HUDEP-2 (cell line): ENCODE results near the gene BTBD7.
A peak's percentile ranks its signal among the peaks of the same experiment; 100 is the strongest.
"Not testable (repeated sequence)": the region's sequence is repeated elsewhere in the genome, so short reads cannot be mapped to it uniquely, and the experiment has no call there.

ENCODE experiments used
- DNase-seq, 76 experiments: peaks; one replicate each; lab custom pipeline; 2025; ENCODE audit not compliant: unreplicated experiment in 76 of 76; lab: John Stamatoyannopoulos, UW

BTBD7 gene, protein sequence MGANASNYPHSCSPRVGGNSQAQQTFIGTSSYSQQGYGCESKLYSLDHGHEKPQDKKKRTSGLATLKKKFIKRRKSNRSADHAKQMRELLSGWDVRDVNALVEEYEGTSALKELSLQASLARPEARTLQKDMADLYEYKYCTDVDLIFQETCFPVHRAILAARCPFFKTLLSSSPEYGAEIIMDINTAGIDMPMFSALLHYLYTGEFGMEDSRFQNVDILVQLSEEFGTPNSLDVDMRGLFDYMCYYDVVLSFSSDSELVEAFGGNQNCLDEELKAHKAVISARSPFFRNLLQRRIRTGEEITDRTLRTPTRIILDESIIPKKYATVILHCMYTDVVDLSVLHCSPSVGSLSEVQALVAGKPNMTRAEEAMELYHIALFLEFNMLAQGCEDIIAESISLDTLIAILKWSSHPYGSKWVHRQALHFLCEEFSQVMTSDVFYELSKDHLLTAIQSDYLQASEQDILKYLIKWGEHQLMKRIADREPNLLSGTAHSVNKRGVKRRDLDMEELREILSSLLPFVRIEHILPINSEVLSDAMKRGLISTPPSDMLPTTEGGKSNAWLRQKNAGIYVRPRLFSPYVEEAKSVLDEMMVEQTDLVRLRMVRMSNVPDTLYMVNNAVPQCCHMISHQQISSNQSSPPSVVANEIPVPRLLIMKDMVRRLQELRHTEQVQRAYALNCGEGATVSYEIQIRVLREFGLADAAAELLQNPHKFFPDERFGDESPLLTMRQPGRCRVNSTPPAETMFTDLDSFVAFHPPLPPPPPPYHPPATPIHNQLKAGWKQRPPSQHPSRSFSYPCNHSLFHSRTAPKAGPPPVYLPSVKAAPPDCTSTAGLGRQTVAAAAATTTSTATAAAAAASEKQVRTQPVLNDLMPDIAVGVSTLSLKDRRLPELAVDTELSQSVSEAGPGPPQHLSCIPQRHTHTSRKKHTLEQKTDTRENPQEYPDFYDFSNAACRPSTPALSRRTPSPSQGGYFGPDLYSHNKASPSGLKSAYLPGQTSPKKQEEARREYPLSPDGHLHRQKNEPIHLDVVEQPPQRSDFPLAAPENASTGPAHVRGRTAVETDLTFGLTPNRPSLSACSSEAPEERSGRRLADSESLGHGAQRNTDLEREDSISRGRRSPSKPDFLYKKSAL

DNA sequence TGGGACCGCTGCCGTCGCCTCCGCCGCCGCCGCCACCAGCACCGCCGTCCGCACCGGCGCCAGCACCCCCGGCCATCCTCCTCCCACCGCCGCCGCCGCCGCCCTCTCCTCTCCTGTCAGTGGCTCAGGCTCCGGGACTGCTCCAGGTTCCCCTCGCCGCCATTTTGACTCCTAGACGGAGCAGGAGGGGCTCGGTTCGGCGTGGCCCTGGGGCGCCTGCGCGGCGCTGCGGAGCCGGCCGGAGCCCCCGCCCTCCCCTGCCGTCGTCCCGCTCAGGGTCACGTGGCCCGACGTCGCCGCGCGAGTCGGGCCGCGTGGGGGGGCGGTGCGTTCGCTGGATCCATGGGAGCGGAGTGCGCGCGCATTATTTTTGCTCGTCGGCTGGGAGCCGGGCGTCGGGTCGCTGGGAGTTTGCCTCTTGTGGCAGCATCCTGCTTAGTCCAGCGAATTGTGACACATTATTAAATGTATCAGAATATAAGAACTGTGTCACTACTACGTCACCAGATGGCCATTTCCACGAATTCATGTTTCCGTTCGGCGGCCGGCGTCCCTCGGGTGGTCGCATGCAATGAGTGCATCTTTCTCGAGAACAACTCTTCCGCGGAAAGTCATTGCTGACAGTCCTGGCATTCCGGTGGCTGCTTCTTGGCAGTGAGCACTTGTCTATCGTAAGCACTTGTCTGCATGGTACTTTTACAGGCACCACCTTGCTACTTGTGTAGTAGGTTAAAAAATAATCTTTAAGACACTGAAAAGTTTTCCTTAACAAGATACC is at the start of gene BTBD7:
BTBD7 (minus strand) TSS at position 184 of the 778 bp plus-strand sequence. CDS start 36,985 bp downstream, outside the sequence.
- DNase-seq = peak in 75 of 76 experiments; percentile 52 to 97 (median 91)

DNA sequence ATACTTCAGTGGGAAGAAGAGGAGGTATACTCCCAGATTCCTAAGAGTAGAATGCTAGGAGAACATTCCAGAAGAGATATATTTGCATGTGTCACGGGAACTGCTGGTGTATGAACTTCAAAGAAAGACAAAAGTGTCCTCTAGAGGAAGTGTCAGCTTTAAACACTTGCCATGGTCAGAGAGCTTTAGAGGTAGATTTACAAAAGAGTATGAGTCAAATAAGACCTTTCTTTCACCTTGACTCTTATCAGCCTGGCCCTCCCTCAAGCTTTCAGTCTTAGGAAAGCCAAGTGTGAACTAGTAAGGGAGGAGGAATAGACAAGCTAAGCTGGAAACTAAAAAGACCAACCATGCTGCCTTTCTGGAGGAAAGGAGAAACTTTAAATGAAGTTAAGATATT is 48.8 kb upstream of the BTBD7 start:
- no peak for DNase-seq

DNA sequence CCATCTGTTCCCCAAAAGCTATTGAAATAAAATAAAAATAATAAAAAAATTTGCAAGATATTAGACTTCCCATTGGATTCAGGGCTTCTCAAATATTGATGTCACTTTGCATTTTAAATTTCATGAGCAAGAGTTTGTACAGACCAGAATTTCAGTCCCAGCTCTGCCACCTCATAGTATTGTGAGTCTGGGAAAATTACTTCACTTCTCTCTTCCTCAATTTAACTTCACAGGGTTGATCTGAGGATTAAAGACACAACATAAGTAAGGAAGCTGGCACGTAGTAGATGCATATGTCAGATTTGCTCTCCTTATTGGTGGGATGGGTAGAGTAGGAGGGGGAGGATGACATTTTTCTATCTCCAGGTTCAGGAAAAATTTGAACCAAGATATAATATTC is 47.0 kb upstream of the BTBD7 start:
- no peak for DNase-seq

DNA sequence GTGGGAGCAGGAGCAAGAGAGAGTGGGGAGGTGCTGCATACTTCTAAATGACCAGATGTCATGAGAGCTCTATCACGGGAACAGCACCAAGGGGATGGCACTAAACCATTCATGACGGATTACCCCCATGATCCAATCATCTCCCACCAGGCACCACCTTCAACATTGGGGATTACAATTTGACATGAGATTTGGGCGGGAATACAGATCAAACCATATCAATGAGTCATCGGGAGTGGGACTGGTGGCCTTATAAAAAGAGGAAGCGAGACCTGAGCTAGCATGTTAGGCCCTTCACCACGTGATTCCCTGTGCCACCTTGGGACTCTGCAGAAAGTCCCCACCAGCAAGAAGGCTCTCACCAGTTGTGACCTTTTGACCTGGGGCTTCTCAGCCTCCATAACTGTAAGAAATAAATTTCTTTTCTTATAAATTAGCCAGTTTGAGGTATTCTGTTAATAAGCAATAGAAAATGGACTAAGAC is 42.9 kb upstream of the BTBD7 start:
- peak in 3 of 76 experiments; percentile 3 to 4 (median 4) for DNase-seq

DNA sequence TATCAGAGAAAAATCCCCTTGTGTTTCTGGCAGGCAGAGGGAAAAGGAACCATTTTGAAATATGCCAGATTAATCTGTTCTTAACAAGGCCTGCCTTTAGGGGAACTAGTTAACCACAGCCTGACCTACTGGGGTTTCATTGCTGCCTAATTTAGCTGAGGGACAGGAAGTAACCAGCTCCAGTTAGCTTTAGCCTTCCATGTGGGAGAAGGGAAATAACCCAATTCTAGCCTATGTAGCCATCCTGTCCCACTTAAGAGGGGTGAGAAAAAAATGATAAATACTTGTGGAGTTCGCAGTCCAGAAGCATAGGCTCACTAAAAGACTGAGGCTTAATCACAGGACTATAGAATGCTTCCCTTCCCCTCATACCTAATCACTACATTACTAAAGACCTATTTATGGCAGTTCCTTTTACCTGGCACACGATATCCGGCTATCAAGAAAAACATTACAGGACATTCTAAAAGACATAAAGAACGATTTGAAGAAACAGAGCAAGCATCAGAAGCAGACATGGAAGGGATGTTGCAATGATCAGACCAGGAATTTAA is 37.0 kb upstream of the BTBD7 start:
- DNase-seq = no peak

DNA sequence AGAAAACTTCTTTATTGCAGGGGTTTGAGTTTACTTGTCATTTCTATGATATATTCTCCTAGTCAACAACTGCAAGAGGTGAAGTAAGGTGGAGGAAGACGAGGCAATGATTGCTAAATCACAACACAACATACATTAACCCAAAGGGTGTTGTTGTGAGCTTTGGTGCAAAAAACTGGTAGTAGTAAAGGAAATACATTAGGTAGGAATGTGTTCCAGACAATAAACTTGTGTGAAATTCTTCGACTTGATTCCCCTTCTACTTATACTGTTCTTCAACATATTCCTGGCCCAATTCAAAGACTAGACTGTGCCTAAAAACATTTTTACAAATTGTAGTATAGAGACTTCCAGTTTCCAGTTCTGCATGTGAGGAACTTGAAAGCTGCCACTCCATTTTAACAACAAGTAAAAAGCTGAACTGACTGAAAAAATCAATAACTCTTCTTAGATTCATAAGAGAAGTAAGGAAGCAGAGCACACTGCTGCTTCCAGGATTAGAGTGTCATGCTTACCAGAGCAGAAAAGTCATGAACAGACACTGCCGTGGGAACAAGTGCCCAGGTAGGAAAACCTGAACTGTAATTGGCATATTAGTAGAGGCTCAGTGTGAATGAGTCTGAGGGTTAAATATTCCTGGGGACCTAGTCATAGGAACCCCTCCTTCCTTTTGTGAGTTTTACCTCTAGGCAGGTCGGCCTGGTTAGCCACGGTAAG is 36.3 kb upstream of the BTBD7 start:
- no peak for DNase-seq

DNA sequence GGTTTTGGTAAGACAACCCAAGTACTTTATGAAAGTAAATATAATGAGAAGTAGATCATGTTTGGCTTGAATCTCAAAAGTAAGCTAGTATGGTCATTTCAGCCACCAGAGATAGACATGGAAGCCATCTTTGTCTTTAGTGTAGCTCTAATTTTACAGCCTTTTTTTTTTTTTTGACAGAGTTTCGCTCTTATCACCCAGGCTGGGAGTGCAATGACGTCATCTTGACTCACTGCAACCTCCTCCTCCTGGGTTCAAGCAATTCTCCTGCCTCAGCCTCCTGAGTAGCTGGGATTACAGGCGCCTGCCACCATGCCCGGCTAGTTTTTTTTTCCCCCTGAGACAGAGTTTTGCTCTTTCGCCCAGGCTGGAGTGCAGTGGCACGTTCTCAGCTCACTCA is 22.0 kb upstream of the BTBD7 start:
- not testable (repeated sequence) for DNase-seq

DNA sequence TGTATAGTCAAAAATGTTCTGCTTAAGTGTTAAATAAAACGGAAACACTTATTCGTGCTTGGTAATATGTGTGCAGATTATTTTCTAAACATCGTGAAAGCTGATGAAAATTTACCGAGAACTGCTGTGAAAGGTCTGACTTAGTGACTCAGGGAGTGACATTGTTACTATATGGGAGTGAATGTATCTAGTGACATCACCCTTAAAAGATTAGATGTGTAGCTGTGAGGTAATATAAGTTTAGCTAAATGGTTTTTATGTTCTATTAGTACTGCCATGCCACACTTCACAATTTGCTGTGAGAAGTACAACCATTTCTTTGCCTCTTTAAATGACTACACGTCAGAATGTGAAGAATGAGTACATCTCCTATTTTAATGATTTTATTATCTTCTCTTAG is 15.5 kb upstream of the BTBD7 start:
- no peak for DNase-seq

DNA sequence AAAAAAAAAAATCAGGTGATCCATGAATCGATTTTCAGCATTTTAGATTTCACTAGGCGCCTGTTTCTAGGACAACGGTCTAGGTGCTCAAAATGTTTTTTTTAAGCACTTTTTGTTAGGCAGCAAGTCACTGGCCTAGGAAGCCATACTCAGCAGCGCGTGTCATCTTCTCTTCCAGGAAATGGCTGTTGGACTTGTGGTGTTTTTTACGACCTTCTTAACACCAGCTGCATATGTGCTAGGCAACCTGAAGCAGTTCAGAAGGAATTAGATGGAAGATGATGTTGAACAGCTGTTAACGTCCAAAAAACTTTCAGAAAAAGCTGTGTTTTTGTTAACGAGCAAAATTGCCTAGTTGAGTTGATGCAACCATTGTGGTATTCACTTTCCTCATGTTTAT is 15.0 kb upstream of the BTBD7 start:
- no peak for DNase-seq

DNA sequence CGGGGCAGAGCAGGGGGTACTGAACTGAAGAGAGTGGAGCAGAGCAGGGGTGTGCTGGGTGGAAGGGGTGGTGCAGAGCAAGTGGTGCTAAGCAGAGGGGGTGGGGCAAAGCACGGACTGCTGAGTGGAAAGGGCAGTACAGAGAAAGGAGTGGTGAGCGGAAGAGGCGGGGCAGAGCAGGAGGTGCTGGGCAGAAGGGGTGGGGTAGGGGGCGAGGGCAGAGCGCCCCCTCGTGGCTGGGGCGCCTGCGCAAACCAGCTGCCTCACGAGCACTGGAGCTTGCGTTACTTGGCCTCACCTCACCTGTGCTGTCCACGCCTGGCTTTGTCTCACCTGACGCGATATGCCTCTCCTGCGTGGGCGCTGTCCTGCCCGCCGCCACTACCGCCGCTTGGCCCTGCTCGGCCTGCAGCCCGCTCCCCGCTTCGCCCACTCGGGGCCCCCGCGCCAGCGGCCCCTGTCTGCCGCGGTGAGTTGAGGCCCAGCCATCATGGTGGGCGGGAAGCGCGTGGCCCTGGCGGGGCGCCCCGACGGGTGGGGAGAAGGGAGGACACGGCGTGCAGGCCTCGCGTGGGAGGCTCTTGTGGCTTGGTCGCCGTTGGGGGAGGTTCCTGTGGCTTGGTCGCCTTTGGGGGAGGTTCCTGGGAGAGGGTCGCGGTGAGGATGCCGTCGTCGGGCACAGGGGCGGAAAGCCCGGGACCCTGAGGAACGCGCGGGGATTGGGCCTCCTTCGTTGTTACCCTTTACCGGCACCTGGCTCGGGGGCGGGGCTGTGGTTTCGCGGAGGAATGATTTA is 14.3 kb upstream of the BTBD7 start, which contains the start of gene COX8C:
COX8C (plus strand) TSS at position 257 of the 796 bp plus-strand sequence; CDS start at position 344, 87 bp downstream.
- DNase-seq = peak in 7 of 76 experiments; percentile 4 to 21 (median 7)

DNA sequence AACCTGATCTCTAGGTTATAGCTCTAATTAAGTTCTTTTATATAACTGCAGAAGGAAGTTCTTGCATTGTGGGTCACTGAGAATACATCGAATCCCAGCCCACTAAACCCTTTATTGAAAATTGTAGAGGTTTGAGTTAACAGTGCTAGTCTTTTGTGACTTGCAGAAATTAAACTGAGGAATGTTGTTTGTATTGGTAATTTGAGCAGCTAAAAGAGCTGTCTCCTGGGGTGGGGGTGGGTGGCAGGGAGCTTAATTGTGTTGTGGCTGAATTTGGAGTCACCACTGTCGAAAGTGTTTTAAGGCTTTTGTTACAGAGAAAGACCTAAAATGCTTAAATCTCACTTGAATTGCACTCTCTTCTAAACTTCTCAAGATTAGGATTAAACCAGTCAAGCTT is 11.0 kb upstream of the BTBD7 start:
- no peak for DNase-seq

DNA sequence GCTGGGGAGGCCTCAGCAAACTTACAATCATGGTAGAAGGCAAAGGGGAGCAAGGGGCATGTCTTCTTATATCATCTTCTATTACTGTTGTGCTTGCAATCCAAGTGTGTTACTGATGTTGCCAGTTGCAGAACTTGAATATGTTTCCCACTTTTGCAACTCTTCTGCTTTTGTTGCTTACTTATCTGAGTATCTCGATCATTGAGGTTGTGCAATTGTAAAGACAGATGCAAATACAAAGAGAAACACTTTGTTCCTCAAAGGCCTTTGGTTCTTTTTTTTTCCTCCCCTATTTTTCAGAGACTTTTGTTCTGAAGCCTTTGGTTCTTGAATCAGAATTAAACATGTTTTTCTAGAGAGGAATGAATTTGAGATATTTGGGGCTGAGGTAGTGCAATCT is 10.4 kb upstream of the BTBD7 start:
- DNase-seq = no peak

DNA sequence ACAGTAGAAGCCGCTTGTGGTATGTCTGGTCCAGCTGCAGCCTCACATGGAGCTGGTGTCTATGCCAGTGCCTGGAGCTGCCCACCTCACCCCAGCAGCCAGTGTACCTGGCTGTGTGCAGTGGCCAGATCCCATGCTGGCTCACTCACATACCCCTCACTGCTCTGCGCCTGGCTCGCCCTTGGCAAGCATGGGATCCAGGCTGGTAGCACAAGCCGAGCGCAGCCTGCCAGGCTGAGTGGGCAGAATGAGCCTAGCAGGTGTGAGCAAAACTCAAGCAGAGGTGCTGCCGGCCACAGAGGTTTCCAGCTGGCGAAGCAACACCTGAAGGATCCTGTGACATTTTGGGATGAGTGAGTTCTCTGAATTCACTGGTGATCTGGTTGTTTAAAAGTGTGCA is 5.0 kb upstream of the BTBD7 start:
- DNase-seq = no peak

DNA sequence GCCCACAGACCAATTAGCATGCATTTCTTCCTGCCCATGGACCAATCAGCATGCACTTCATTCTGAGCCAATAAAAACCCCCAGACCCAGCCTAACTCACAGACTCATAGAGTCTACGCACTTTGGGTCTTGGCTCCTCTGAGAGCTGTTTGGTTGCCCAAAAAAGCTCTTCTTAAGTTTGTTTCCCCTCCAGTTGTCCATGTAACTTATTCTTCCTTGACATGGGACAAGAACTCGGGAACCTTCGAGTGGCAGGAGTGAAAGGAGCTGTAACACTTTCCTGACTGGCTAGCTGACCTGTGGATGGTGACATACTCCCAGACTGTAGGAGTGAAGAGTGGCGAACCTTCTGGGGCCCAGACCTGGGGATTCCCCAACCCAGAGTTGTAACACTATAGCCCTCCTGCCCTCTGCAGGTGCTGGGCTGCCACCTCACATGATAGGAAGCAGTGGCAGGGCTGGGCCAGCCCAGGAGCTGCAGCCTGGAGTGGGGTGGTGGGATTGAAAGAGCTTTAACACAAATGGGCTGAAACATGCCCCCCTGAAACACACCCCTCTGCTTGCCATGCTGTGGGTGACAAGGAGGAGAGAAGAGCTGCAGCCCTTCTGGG is 4.4 kb upstream of the BTBD7 start:
- peak in 5 of 76 experiments; percentile 8 to 38 (median 25) for DNase-seq

DNA sequence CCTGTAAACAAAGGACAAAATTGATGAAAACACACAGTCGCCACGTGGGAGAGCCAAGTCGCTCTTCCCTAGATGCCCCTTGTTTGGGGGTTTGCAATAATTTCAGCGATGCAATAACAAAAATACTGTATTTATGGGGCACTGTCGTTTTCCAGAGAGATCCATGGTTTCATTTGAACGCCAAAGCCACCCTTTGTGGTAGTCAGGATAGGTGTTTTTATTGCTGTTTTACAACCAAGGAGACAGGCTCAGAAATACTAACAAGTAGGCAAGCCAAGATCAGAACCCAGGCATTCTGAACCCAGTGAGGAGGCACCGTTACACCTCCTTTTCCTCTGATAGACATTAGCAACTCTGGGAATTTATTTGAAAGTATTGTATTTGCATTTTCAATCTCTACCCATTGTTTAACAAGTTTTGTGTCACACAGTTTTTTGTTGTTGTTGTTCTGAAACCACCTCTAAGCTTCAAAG is 831 bp upstream of the BTBD7 start:
- DNase-seq = peak in 1 of 76 experiments; percentile 11

DNA sequence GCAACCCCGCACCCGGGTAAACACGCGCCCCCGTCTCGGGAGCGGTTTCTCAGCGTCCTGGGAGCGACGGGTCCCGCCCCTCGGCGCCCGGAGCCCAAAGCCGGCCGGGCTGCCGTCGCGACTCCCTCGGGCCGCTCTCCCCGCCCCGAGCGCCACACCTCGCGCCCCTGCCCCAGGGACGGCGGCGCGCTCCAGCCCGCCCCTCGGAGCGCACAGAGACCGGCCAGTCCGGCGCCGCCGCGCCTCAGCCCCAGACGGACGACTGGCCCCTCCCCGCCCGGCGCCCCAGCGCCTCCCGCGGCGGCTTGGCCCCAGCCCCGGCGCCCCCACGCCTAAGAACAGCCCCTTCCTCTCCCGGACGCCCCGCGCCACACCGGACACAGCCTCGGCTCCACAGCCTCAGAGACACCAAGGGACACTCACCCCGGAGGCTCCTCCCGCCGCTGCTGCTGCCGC is 411 bp downstream of the BTBD7 start:
- DNase-seq = peak in 24 of 76 experiments; percentile 11 to 59 (median 30)

DNA sequence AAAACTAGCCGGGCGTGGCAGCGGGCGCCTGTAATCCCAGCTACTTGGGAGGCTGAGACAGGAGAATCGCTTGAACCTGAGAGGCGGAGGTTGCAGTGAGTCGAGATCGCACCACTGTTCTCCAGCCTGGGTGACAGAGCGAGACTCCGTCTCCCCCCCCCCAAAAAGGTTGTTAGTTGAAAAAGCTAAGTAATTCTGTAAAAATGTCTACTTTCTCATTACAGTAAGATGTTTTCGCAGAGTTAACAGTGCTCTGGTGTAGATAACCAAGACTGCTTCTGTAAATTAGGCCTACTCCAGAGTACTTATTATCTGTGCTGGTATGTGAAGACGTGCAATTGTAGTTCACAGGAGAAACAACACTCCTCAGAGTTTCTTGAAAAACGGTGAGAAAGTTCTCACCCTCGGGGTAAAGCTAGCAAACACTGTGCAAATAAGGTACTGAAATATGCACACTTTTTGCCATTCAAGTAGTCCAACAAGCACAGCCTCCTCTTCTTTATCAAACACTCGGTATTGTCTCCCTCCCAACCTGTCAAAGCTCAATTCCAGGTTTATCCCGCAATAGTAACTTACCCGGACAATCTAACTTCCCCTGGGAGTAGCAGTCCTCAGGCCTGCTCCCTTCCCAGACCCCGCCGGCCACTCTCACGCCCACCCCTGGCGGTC is 974 bp downstream of the BTBD7 start:
- DNase-seq = no peak
